ENCODE results near the gene TBL1X.

- TF ChIP-seq CTCF (IDR thresholded peaks at IDR 0.05) (no peak), POLR2A (IDR thresholded peaks at IDR 0.05) (no peak)
Measured at GRCh38 chrX:9610771-9611392, 146.0 kb downstream of the TBL1X start.

All from stomach (tissue), 4 donors.